HG03045 (cell line): ENCODE results near the gene CD79B.
"Not testable (repeated sequence)": the region's sequence is repeated elsewhere in the genome, so short reads cannot be mapped to it uniquely, and the experiment has no call there.

ENCODE experiments used
- ATAC-seq: cut with Tn5 transposase; IDR thresholded peaks from one replicate; pipeline ENCODE4 v1.9.1; 2021; ENCODE audit warnings: mild to moderate bottlenecking, moderate library complexity; ENCODE audit not compliant: unreplicated experiment

Gene CD79B

GRCh38 chr17:63934183-63935112, 2.3 kb upstream of the CD79B start:
- ATAC-seq = no peak

- ATAC-seq = no peak
These were observed 1.5 kb upstream of the CD79B start for GRCh38 chr17:63933598-63933997.

- ATAC-seq = no peak
These were observed 590 bp upstream of the CD79B start for GRCh38 chr17:63932721-63933120.

GRCh38 chr17:63930951-63931575, 1.1 kb downstream of the CD79B start:
- ATAC-seq = no peak

- no peak for ATAC-seq
These were observed 2.0 kb downstream of the CD79B start for GRCh38 chr17:63929860-63930766.

- ATAC-seq = no peak
These were observed 3.0 kb downstream of the CD79B start for GRCh38 chr17:63928966-63929695.

GRCh38 chr17:63928172-63928666, 3.9 kb downstream of the CD79B start:
- no peak for ATAC-seq

- ATAC-seq = no peak
These were observed 4.5 kb downstream of the CD79B start for GRCh38 chr17:63927464-63928171.

- ATAC-seq = no peak
These were observed 6.0 kb downstream of the CD79B start for GRCh38 chr17:63926164-63926563.

GRCh38 chr17:63925615-63926014, 6.5 kb downstream of the CD79B start:
- no peak for ATAC-seq

GRCh38 chr17:63922402-63922801, 9.7 kb downstream of the CD79B start:
- not testable (repeated sequence) for ATAC-seq

GRCh38 chr17:63920779-63921178, 11.4 kb downstream of the CD79B start:
- ATAC-seq = not testable (repeated sequence)

- not testable (repeated sequence) for ATAC-seq
These were observed 12.1 kb downstream of the CD79B start for GRCh38 chr17:63920050-63920449.

GRCh38 chr17:63919311-63919723, 12.8 kb downstream of the CD79B start:
- ATAC-seq = peak; percentile 64

GRCh38 chr17:63918789-63919305, 13.3 kb downstream of the CD79B start, which contains the start of gene GH1:
Gene GH1 (minus strand): TSS chr17:63918839. CDS start chr17:63918776, 63 bp downstream.
- not testable (repeated sequence) for ATAC-seq

GRCh38 chr17:63918305-63918704, 13.8 kb downstream of the CD79B start:
- ATAC-seq = no peak

GRCh38 chr17:63917646-63918045, 14.5 kb downstream of the CD79B start:
- ATAC-seq = no peak

- not testable (repeated sequence) for ATAC-seq
These were observed 14.9 kb downstream of the CD79B start for GRCh38 chr17:63917206-63917605.

- ATAC-seq = no peak
These were observed 15.5 kb downstream of the CD79B start for GRCh38 chr17:63916566-63917185.
